K562 (cell line): ENCODE results near the gene NRP2. TPM values are rescaled to one million over a fixed set of nuclear protein-coding genes. Genes with fewer than 3 reads are reported as not detected.

Experiments used
- ATAC-seq: fragments of 200-7000 bp; cut with Tn5 transposase; 3 replicates; pipeline ENCODE4 v1.9.1; 2020; ENCODE audit warnings: moderate library complexity
- BruUV-seq: library from RNA; stranded (reverse); fragments of 400-500 nt; replicated peaks from 2 replicates; lab custom pipeline; 2021; lab: Mats Ljungman, UMichigan
- CTCF ChIA-PET: fragments of 300-600 bp; formaldehyde crosslinking; extraction: SDS; loops from one replicate; lab custom pipeline; 2021; ENCODE audit warnings: low intra/inter-chr PET ratio; lab: Yijun Ruan, JAX
- POLR2A ChIA-PET: fragments of 300-600, 350-650 bp; sonication (Branson Sonifier 250); formaldehyde crosslinking; extraction: SDS; loops from one replicate; lab custom pipeline; 2021; ENCODE audit warnings: antibody characterized with exemption, inconsistent platforms; lab: Yijun Ruan, JAX
- DNase-seq, 4 experiments: peaks; one replicate each; pipeline versions ENCODE4 v3.0.0 to v3.0.0-alpha.2; 2011 to 2018; ENCODE audit warnings: low spot score in 3 of 4, mixed read lengths in 3 of 4; ENCODE audit errors: extremely low read depth in 1 of 4
- FAIRE-seq: peaks from 2 replicates; lab custom pipeline; 2011; peaks lifted over from hg19 to GRCh38; lab: Jason Lieb, UNC
- H2AFZ ChIP-seq: 2 replicates; pipeline ENCODE4 v1.6.0; 2011; ENCODE audit warnings: low read depth, low read length, control low read depth, inconsistent platforms
- H3K27ac ChIP-seq: fragments of 200-600 bp; 3 replicates; pipeline ENCODE4 v1.8.0; 2011; ENCODE audit warnings: low read depth, mild to moderate bottlenecking, control low read depth, inconsistent platforms, low read length, moderate library complexity, mixed read lengths; ENCODE audit errors: extremely low read depth
- H3K27me3 ChIP-seq, 2 experiments: fragments of 300-600 bp in 1 of 2; 2 replicates in 1 of 2; 3 replicates in 1 of 2; pipeline versions ENCODE4 v1.6.0 to v1.8.0; 2011; ENCODE audit warnings: inconsistent platforms in 2 of 2, low read length in 2 of 2, mild to moderate bottlenecking in 1 of 2, mixed read lengths in 1 of 2, moderate library complexity in 1 of 2; ENCODE audit not compliant: control insufficient read depth in 2 of 2, insufficient read depth in 2 of 2
- H3K36me3 ChIP-seq: fragments of 300-600 bp; 3 replicates; pipeline ENCODE4 v1.8.0; 2011; ENCODE audit warnings: mild to moderate bottlenecking, low read length, inconsistent platforms; ENCODE audit not compliant: control insufficient read depth, insufficient read depth
- H3K4me1 ChIP-seq, 2 experiments: fragments of 200-600 bp in 1 of 2; replicated peaks in 1 of 2; 2 replicates in 1 of 2; 3 replicates in 1 of 2; pipeline versions ENCODE4 v1.5.1 to v1.8.0; 2011; ENCODE audit warnings: inconsistent platforms in 2 of 2, low read length in 2 of 2, mild to moderate bottlenecking in 1 of 2, mixed read lengths in 1 of 2, moderate library complexity in 1 of 2; ENCODE audit not compliant: control insufficient read depth in 2 of 2, insufficient read depth in 2 of 2
- H3K4me2 ChIP-seq: 2 replicates; pipeline ENCODE4 v1.6.1; 2011; ENCODE audit warnings: low read length, control low read depth, inconsistent platforms, mixed read lengths; ENCODE audit not compliant: insufficient read depth
- H3K4me3 ChIP-seq: fragments of 200-600 bp; sonication (generic), shearing (Covaris generic); 2 replicates; pipeline ENCODE4 v1.5.1; 2016; ENCODE audit warnings: control low read depth, inconsistent platforms
- H3K79me2 ChIP-seq: fragments of 200-600 bp; 3 replicates; pipeline ENCODE4 v1.8.0; 2011; ENCODE audit warnings: low read length, inconsistent platforms; ENCODE audit not compliant: control insufficient read depth, insufficient read depth
- H3K9ac ChIP-seq, 2 experiments: 2 replicates each; pipeline versions ENCODE4 v1.6.0 to v1.6.1; 2011; ENCODE audit warnings: low read depth in 2 of 2, low read length in 2 of 2, control low read depth in 1 of 2, inconsistent platforms in 1 of 2, mild to moderate bottlenecking in 1 of 2, mixed read lengths in 1 of 2; ENCODE audit not compliant: insufficient read depth in 1 of 2
- H3K9me1 ChIP-seq: one replicate; pipeline ENCODE4 v1.6.0; 2011; ENCODE audit warnings: inconsistent platforms, mild to moderate bottlenecking, low read length, moderate library complexity; ENCODE audit not compliant: control insufficient read depth, insufficient read depth
- H3K9me3 ChIP-seq: replicated peaks from 2 replicates; pipeline ENCODE4 v1.5.1; 2011; ENCODE audit warnings: low read depth, low read length, inconsistent platforms; ENCODE audit not compliant: control insufficient read depth, insufficient read depth
- H4K20me1 ChIP-seq: replicated peaks from 2 replicates; pipeline ENCODE4 v1.6.1; 2011; ENCODE audit warnings: low read length, inconsistent platforms, mixed read lengths; ENCODE audit not compliant: control insufficient read depth, insufficient read depth
- MXD1 ChIP-seq: fragments of 250-450 bp; sonication (Bioruptor Pico); IDR thresholded peaks from 2 replicates; pipeline ENCODE4 v1.8.0; 2021; ENCODE audit warnings: borderline replicate concordance, mild to moderate bottlenecking, moderate library complexity; ENCODE audit not compliant: poor library complexity, severe bottlenecking
- POLR2AphosphoS2 ChIP-seq: IDR thresholded peaks from 2 replicates; pipeline ENCODE4 v1.6.1; 2012; ENCODE audit warnings: low read length, improper control_type of control experiment
- RREB1 ChIP-seq: fragments of 250-450 bp; sonication (Bioruptor Pico); IDR thresholded peaks from 2 replicates; pipeline ENCODE4 v1.4.0; 2020
- TOE1 ChIP-seq, 2 experiments: fragments of 450-650 bp in 1 of 2; sonication (generic) in 1 of 2; formaldehyde crosslinking in 1 of 2; IDR thresholded peaks; 2 replicates each; pipeline versions ENCODE4 v1.7.1 to v1.8.0; 2016 to 2022; ENCODE audit warnings: borderline replicate concordance in 2 of 2, mild to moderate bottlenecking in 2 of 2, antibody characterized with exemption in 1 of 2, inconsistent platforms in 1 of 2, low read depth in 1 of 2, missing genetic modification reagents in 1 of 2, moderate library complexity in 1 of 2
- ZBTB34 ChIP-seq: fragments of 250-450 bp; sonication (Bioruptor Pico); IDR thresholded peaks from 2 replicates; pipeline ENCODE4 v1.8.0; 2021; ENCODE audit warnings: mild to moderate bottlenecking, moderate library complexity
- ZNF197 ChIP-seq: fragments of 200-800 bp; sonication (Bioruptor generic); IDR thresholded peaks from 2 replicates; pipeline ENCODE4 v1.6.1; 2016; ENCODE audit warnings: low read depth, missing genetic modification characterization, missing compliant biosample characterization
- ZNF3 ChIP-seq: fragments of 250-450 bp; sonication (Bioruptor Pico); IDR thresholded peaks from 2 replicates; pipeline ENCODE4 v1.5.0; 2021; ENCODE audit warnings: mild to moderate bottlenecking, moderate library complexity
- ZNF511 ChIP-seq: sonication (generic); formaldehyde crosslinking; IDR thresholded peaks from 2 replicates; pipeline ENCODE4 v1.8.0; 2022; ENCODE audit warnings: mild to moderate bottlenecking, missing genetic modification reagents
- WGBS: fragments of 100-300 bp; shearing (Covaris generic); methylation state at CpG from one replicate; pipeline ENCODE4 v1.1.6; 2016; ENCODE audit warnings: low coverage, mixed read lengths; ENCODE audit not compliant: insufficient coverage; ENCODE audit errors: missing lambda C conversion rate; 5-methylcytosine and 5-hydroxymethylcytosine counted together
- in situ Hi-C: fragments of 300-500 bp; cut with MboI; formaldehyde crosslinking; loops from 4 replicates; pipeline ENCODE4 v1.15.0; 2018; ENCODE audit warnings: inconsistent platforms, mixed read lengths
- intact Hi-C: fragments of 100-400 bp; cut with micrococcal nuclease; formaldehyde crosslinking; loops from 2 replicates; pipeline ENCODE4 v1.14.2; 2022
- polyA plus RNA-seq, 8 experiments: library from polyadenylated mRNA; depleted of rRNA in 4 of 8; stranded (reverse) in 5 of 8; unstranded in 3 of 8; fragments of >200 nt; fragmentation: Nextera tagmentation in 2 of 8; fragmentation: Illumina TruSeq in 1 of 8; extraction: Ambion mirVana in 2 of 8; extraction: Trizol in 1 of 8; gene quantifications; 2 replicates each; pipeline versions ENCODE4 v1.2.1 to v1.2.3, GENCODE V29; 2011 to 2014; ENCODE audit warnings: inconsistent platforms in 1 of 8, missing spikeins in 1 of 8
- total RNA-seq, 7 experiments: library from RNA; depleted of rRNA in 6 of 7; stranded (reverse); fragments of >200 nt in 6 of 7; fragmentation: Illumina TruSeq in 2 of 7; extraction: Trizol in 2 of 7; gene quantifications; 2 replicates each; pipeline versions ENCODE4 v1.2.1 to v1.2.3, GENCODE V29; 2011 to 2021; ENCODE audit warnings: low replicate concordance in 1 of 7

Gene NRP2
- total and polyA plus RNA-seq, 9 of the 15 experiments (the other 6 are each of a cell fraction or from before 2014, with no cell fraction given), result 0.05 to 0.31 (median 0.15) TPM; not detected in 5

- WGBS, result 0% methylated on average over 4 of the region's 5 CpGs
- no peak overlapping the region for H3K4me3 ChIP-seq
- no peak overlapping the region for H3K4me2 ChIP-seq
- H2AFZ ChIP-seq, result no peak overlapping the region
- no peaks in the 10 kb centered on the region for H3K9me3 ChIP-seq
- CTCF ChIA-PET, result no interaction called here
- no peaks in the 10 kb centered on the region for H3K9me1 ChIP-seq
- intact Hi-C loops (no loop called here), in situ Hi-C loops (loop anchor here (10.0 kb wide), 1 partner anchor 143 kb away; no protein-coding TSS in a partner anchor)
- BruUV-seq, result no TSS peak
- H3K27ac ChIP-seq, result no peak overlapping the region
- no peaks in the 10 kb centered on the region; a peak in 1 of 5 replicates for H3K27me3 ChIP-seq
- no peak for ATAC-seq
- no peaks in the 10 kb centered on the region for H3K36me3 ChIP-seq
- FAIRE-seq, result no peak
- H3K4me1 ChIP-seq, result no peaks in the 10 kb centered on the region
- no peaks in the 10 kb centered on the region for H3K79me2 ChIP-seq
- no peak for DNase-seq
- H4K20me1 ChIP-seq, result no peaks in the 10 kb centered on the region
- POLR2A ChIA-PET, result no interaction called here
- no peak overlapping the region for H3K9ac ChIP-seq
- TF ChIP-seq TOE1 (IDR thresholded peaks at IDR 0.05; ENCODE audit: borderline replicate concordance) (no peak), TOE1 (CRISPR knock-in tag; IDR thresholded peaks at IDR 0.05; ENCODE audit: borderline replicate concordance, low read depth) (no peak), ZBTB34 (CRISPR knock-in tag) (no peak), POLR2AphosphoS2 (no peak), MXD1 (CRISPR knock-in tag) (no peak), ZNF3 (no peak), RREB1 (CRISPR knock-in tag) (no peak), ZNF197 (CRISPR knock-in tag) (no peak), ZNF511 (CRISPR knock-in tag) (no peak)
Observed at GRCh38 chr2:205781244-205781931, 99.1 kb downstream of the NRP2 start.
